OCI-LY7 (cell line): ENCODE data around the gene ARHGAP42. TPM values are rescaled to one million over a fixed set of nuclear protein-coding genes. Genes with fewer than 3 reads are reported as not detected.

Experiments
- BruUV-seq: library from RNA; stranded (reverse); fragments of 400-500 nt; replicated peaks from 2 replicates; lab custom pipeline; 2021; lab: Mats Ljungman, UMichigan
- CTCF ChIA-PET: fragments of 300-600 bp; sonication (Branson Sonifier 250); formaldehyde crosslinking; loops from one replicate; lab custom pipeline; 2022; ENCODE audit warnings: antibody characterized with exemption; ENCODE audit not compliant: unreplicated experiment; lab: Charles Lee
- POLR2A ChIA-PET: fragments of 300-600 bp; sonication (Branson Sonifier 250); formaldehyde crosslinking; loops from one replicate; lab custom pipeline; 2022; ENCODE audit warnings: antibody characterized with exemption; lab: Charles Lee
- DNase-seq: peaks from one replicate; pipeline ENCODE4 v3.0.0-alpha.2; 2015; ENCODE audit warnings: low spot score
- H2AFZ ChIP-seq: fragments of 200-600 bp; sonication (generic), shearing (Covaris generic); 2 replicates; pipeline ENCODE4 v1.6.1; 2014; ENCODE audit warnings: mild to moderate bottlenecking, antibody characterized with exemption, low read length, moderate library complexity
- H3K27ac ChIP-seq: fragments of 200-600 bp; sonication (generic); 2 replicates; pipeline ENCODE4 v1.5.1; 2014; ENCODE audit warnings: mixed run types, low read depth, mild to moderate bottlenecking, moderate library complexity, low read length, inconsistent platforms; ENCODE audit not compliant: poor library complexity, severe bottlenecking
- H3K36me3 ChIP-seq: fragments of 200-600 bp; sonication (generic); 2 replicates; pipeline ENCODE4 v1.6.1; 2014; ENCODE audit warnings: mild to moderate bottlenecking, antibody characterized with exemption, low read length, moderate library complexity, mixed read lengths; ENCODE audit not compliant: insufficient read depth
- H3K4me1 ChIP-seq: fragments of 200-600 bp; sonication (generic); 2 replicates; pipeline ENCODE4 v1.5.1; 2014; ENCODE audit warnings: mild to moderate bottlenecking, low read length; ENCODE audit not compliant: insufficient read depth, poor library complexity, severe bottlenecking
- H3K4me2 ChIP-seq: fragments of 200-600 bp; sonication (generic); 2 replicates; pipeline ENCODE4 v1.6.1; 2014; ENCODE audit warnings: mild to moderate bottlenecking, low read length
- H3K4me3 ChIP-seq: fragments of 200-600 bp; sonication (generic); 2 replicates; pipeline ENCODE4 v1.5.1; 2014; ENCODE audit warnings: mild to moderate bottlenecking, low read depth, low read length; ENCODE audit not compliant: poor library complexity, severe bottlenecking
- H3K79me2 ChIP-seq: fragments of 200-600 bp; sonication (generic); 2 replicates; pipeline ENCODE4 v1.6.1; 2016; ENCODE audit warnings: low read depth, mild to moderate bottlenecking, low read length, moderate library complexity, mixed read lengths; ENCODE audit not compliant: insufficient read depth
- H3K9me2 ChIP-seq: fragments of 200-600 bp; sonication (generic); 2 replicates; pipeline ENCODE4 v1.6.1; 2016; ENCODE audit warnings: mild to moderate bottlenecking, low read length, mixed read lengths; ENCODE audit not compliant: insufficient read depth
- H3K9me3 ChIP-seq: fragments of 200-600 bp; sonication (generic); 2 replicates; pipeline ENCODE4 v1.6.1; 2014; ENCODE audit warnings: mild to moderate bottlenecking, mixed run types, low read length, mixed read lengths
- H4K20me1 ChIP-seq: fragments of 200-600 bp; sonication (generic); 2 replicates; pipeline ENCODE4 v1.6.1; 2014; ENCODE audit warnings: mild to moderate bottlenecking, antibody characterized with exemption, low read length, moderate library complexity, mixed read lengths; ENCODE audit not compliant: insufficient read depth
- CTCF ChIP-seq: fragments of 200-600 bp; sonication (generic); conservative IDR thresholded peaks from 2 replicates; pipeline ENCODE4 v1.5.1; 2014; ENCODE audit warnings: mild to moderate bottlenecking, antibody characterized with exemption, low read length, moderate library complexity, mixed read lengths
- EZH2phosphoT487 ChIP-seq: fragments of 200-600 bp; sonication (generic); IDR thresholded peaks from 2 replicates; pipeline ENCODE4 v1.6.1; 2018; ENCODE audit warnings: low read depth, borderline replicate concordance, mild to moderate bottlenecking, mixed run types, antibody characterized with exemption, low read length, moderate library complexity, mixed read lengths
- intact Hi-C: fragments of 100-400 bp; cut with micrococcal nuclease; formaldehyde crosslinking; loops from one replicate; pipeline ENCODE4 v1.10.0; 2022; ENCODE audit not compliant: unreplicated experiment
- total RNA-seq, 2 experiments: library from RNA; depleted of rRNA in 1 of 2; stranded (reverse); fragments of >200 nt in 1 of 2; shearing (Covaris generic) in 1 of 2; gene quantifications; 2 replicates each; pipeline ENCODE4 v1.2.3, GENCODE V29; 2014 to 2022

ARHGAP42 gene
- total RNA-seq, 2 experiments from 2014 or later, result not detected

GRCh38 chr11:100715165-100715761 lies 28.2 kb downstream of the ARHGAP42 start:
- H4K20me1 ChIP-seq, result no peaks in the 10 kb centered on the region

DNA sequence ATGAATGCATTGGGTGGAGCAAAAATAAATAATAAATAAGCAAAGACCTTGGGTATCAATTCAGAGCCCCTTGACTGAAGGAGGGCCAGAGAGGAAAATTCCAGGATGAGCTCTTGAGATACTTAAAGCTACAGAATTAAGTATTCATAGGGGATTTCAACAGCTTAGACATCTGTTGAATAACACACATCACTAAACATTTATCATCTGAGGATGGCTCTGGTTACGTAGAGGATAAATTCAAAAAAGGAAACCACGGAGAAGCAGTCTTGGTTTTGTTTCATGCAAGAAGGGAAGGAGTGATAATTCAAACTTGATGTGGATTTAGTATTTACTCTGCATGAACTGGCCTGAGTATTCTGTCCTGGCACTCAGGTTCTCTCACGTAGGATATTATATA lies 29.8 kb downstream of the ARHGAP42 start:
- no peaks in the 10 kb centered on the region for H3K36me3 ChIP-seq
- no peaks in the 10 kb centered on the region for H3K9me2 ChIP-seq
- H3K4me2 ChIP-seq, result no peak overlapping the region
- H3K4me3 ChIP-seq, result no peak overlapping the region
- H3K79me2 ChIP-seq, result no peaks in the 10 kb centered on the region
- ChIA-PET CTCF (no interaction called here), POLR2A (no interaction called here)
- DNase-seq, result no peak
- no peaks in the 10 kb centered on the region for H4K20me1 ChIP-seq
- H3K4me1 ChIP-seq, result no peaks in the 10 kb centered on the region
- no peaks in the 10 kb centered on the region for H3K9me3 ChIP-seq
- no peak overlapping the region for H3K27ac ChIP-seq
- H2AFZ ChIP-seq, result no peak overlapping the region
- TF ChIP-seq EZH2phosphoT487 (no peak), CTCF (no peak)
- intact Hi-C loops, result no loop called here
- no TSS peak for BruUV-seq

More at GRCh38 chr11:100715165-100715761, 28.2 kb downstream of the ARHGAP42 start:
- Histone ChIP-seq H2AFZ (no peak overlapping the region), H3K79me2 (no peaks in the 10 kb centered on the region), H3K27ac (no peak overlapping the region), H3K4me1 (no peaks in the 10 kb centered on the region), H3K36me3 (no peaks in the 10 kb centered on the region), H3K9me2 (no peaks in the 10 kb centered on the region), H3K4me3 (no peak overlapping the region), H3K4me2 (no peak overlapping the region), H3K9me3 (no peaks in the 10 kb centered on the region)
- CTCF ChIA-PET, result interaction anchor here (0.6 kb wide), 1 partner anchor 177 kb away, joined by 3 read pairs; no protein-coding TSS in a partner anchor
- intact Hi-C loops, result no loop called here
- TF ChIP-seq CTCF (no peak), EZH2phosphoT487 (no peak)
- POLR2A ChIA-PET, result interaction anchor here (0.6 to 0.7 kb wide), 3 partner anchors 19 to 906 kb away, joined by 3 to 4 read pairs (median 4); no protein-coding TSS in a partner anchor
- BruUV-seq, result no TSS peak
- no peak for DNase-seq

DNA sequence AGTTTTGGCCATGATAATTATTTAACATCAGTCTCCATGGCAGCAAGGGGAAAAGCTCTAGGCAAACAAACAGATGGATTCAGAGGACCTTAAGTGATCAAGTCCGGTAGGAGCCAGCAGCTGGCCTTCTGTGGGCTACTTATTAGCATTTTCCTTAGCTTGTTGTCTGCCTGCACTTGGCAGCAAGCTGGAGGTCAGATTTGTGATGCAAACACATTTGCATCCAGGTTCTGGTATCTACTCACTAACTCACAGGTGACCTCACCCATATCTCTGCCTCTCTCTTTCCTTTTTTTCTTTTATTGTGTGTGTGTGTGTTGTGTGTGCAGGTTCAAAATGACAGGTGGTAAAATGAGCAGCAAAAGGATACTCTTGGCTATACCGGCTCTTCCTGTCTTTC lies 32.3 kb downstream of the ARHGAP42 start:
- ChIA-PET CTCF (no interaction called here), POLR2A (no interaction called here)
- no TSS peak for BruUV-seq
- no peaks in the 10 kb centered on the region for H3K4me1 ChIP-seq
- H3K9me2 ChIP-seq, result no peaks in the 10 kb centered on the region
- no peak for TF ChIP-seq EZH2phosphoT487
- TF ChIP-seq CTCF, result no peak
- no peaks in the 10 kb centered on the region for H3K36me3 ChIP-seq
- H4K20me1 ChIP-seq, result no peaks in the 10 kb centered on the region
- no peak overlapping the region for H3K4me3 ChIP-seq
- no peaks in the 10 kb centered on the region for H3K9me3 ChIP-seq
- intact Hi-C loops, result no loop called here
- H3K4me2 ChIP-seq, result no peak overlapping the region
- no peak for DNase-seq
- H2AFZ ChIP-seq, result no peak overlapping the region
- no peak overlapping the region for H3K27ac ChIP-seq
- no peaks in the 10 kb centered on the region for H3K79me2 ChIP-seq
